GM19324 (cell line): ENCODE data around the gene SRP54.
"Not testable (repeated sequence)": the region's sequence is repeated elsewhere in the genome, so short reads cannot be mapped to it uniquely, and the experiment has no call there.

Experiments
- ATAC-seq: cut with Tn5 transposase; IDR thresholded peaks from one replicate; pipeline ENCODE4 v1.9.1; 2021; ENCODE audit warnings: mild to moderate bottlenecking, moderate library complexity; ENCODE audit not compliant: unreplicated experiment, low FRiP score

SRP54 gene

GRCh38 chr14:34983148-34983760 is 462 bp downstream of the SRP54 start:
- ATAC-seq: peak; percentile 25

GRCh38 chr14:34983786-34984185 is 994 bp downstream of the SRP54 start:
- no peak for ATAC-seq

GRCh38 chr14:34985740-34986139 is 2.9 kb downstream of the SRP54 start:
- no peak for ATAC-seq

- ATAC-seq: no peak
Measured at GRCh38 chr14:34987180-34987579, 4.4 kb downstream of the SRP54 start.

GRCh38 chr14:34989762-34990161 is 7.0 kb downstream of the SRP54 start:
- no peak for ATAC-seq

- no peak for ATAC-seq
Measured at GRCh38 chr14:34993426-34993825, 10.6 kb downstream of the SRP54 start.

GRCh38 chr14:34994668-34995067 is 11.9 kb downstream of the SRP54 start:
- no peak for ATAC-seq

GRCh38 chr14:34997762-34998161 is 15.0 kb downstream of the SRP54 start:
- no peak for ATAC-seq

- no peak for ATAC-seq
Measured at GRCh38 chr14:34999500-34999899, 16.7 kb downstream of the SRP54 start.

GRCh38 chr14:35001621-35002020 is 18.8 kb downstream of the SRP54 start:
- ATAC-seq: no peak

- no peak for ATAC-seq
Measured at GRCh38 chr14:35004839-35005238, 22.0 kb downstream of the SRP54 start.

GRCh38 chr14:35016568-35016967 is 33.8 kb downstream of the SRP54 start:
- ATAC-seq: no peak

- ATAC-seq: no peak
Measured at GRCh38 chr14:35020713-35021112, 37.9 kb downstream of the SRP54 start.

- no peak for ATAC-seq
Measured at GRCh38 chr14:35028435-35028834, 45.6 kb downstream of the SRP54 start.

- ATAC-seq: no peak
Measured at GRCh38 chr14:35032562-35032961, 49.8 kb downstream of the SRP54 start.

GRCh38 chr14:35034440-35034833 is 51.6 kb downstream of the SRP54 start:
- ATAC-seq: no peak

- not testable (repeated sequence) for ATAC-seq
Measured at GRCh38 chr14:35034944-35035554, 52.3 kb downstream of the SRP54 start.

- not testable (repeated sequence) for ATAC-seq
Measured at GRCh38 chr14:35038312-35038711, 55.5 kb downstream of the SRP54 start.

- ATAC-seq: no peak
Measured at GRCh38 chr14:35042632-35043031, 59.8 kb downstream of the SRP54 start.

GRCh38 chr14:35043046-35043445 is 60.3 kb downstream of the SRP54 start:
- no peak for ATAC-seq

GRCh38 chr14:35044939-35045797 is 62.4 kb downstream of the SRP54 start:
- ATAC-seq: no peak

- no peak for ATAC-seq
Measured at GRCh38 chr14:35045798-35046047, 62.9 kb downstream of the SRP54 start.
